IPS-15b (cell line): ENCODE data around the gene WFDC12.
A peak's percentile ranks its signal among the peaks of the same experiment; 100 is the strongest.

Experiments used
- H3K27me3 ChIP-seq: one replicate; pipeline ENCODE4 v1.6.1; 2013; ENCODE audit warnings: low read length; ENCODE audit not compliant: control insufficient read depth, insufficient read depth
- H3K36me3 ChIP-seq: one replicate; pipeline ENCODE4 v1.6.1; 2013; ENCODE audit warnings: low read length; ENCODE audit not compliant: control insufficient read depth, insufficient read depth
- H3K4me1 ChIP-seq: one replicate; pipeline ENCODE4 v1.6.1; 2013; ENCODE audit warnings: mild to moderate bottlenecking, low read length; ENCODE audit not compliant: control insufficient read depth, insufficient read depth
- H3K4me3 ChIP-seq: one replicate; pipeline ENCODE4 v1.5.1; 2013; ENCODE audit warnings: low read depth, low read length
- H3K9ac ChIP-seq: one replicate; pipeline ENCODE4 v1.6.1; 2013; ENCODE audit warnings: low read depth, mild to moderate bottlenecking, low read length
- H3K9me3 ChIP-seq: one replicate; pipeline ENCODE4 v1.6.1; 2013; ENCODE audit warnings: mild to moderate bottlenecking, low read length; ENCODE audit not compliant: control insufficient read depth, insufficient read depth

The WFDC12 gene

GRCh38 chr20:45100563-45101245 lies 23.6 kb downstream of the WFDC12 start, which contains the start of gene KCNS1:
TSS of gene KCNS1 (minus strand) at chr20:45101127. CDS start at chr20:45099236, 1,891 bp downstream.
- Histone ChIP-seq H3K4me3 (peak within 1 kb of the TSS; percentile 30), H3K36me3 (no peaks in the 10 kb centered on the region), H3K9me3 (no peaks in the 10 kb centered on the region), H3K9ac (no peak within 1 kb of the TSS), H3K27me3 (peaks cover 49% of the 10 kb centered on the region), H3K4me1 (peaks cover 4% of the 10 kb centered on the region)

GRCh38 chr20:45098103-45098773 lies 26.0 kb downstream of the WFDC12 start:
- Histone ChIP-seq H3K4me1 (peaks cover 4% of the 10 kb centered on the region), H3K36me3 (no peaks in the 10 kb centered on the region), H3K27me3 (peaks cover 49% of the 10 kb centered on the region), H3K4me3 (peak overlapping the region; percentile 26), H3K9ac (no peak overlapping the region), H3K9me3 (no peaks in the 10 kb centered on the region)

GRCh38 chr20:45097485-45098102 lies 26.7 kb downstream of the WFDC12 start:
- Histone ChIP-seq H3K4me1 (peaks cover 4% of the 10 kb centered on the region), H3K9ac (no peak overlapping the region), H3K9me3 (no peaks in the 10 kb centered on the region), H3K4me3 (peak overlapping the region; percentile 26), H3K36me3 (no peaks in the 10 kb centered on the region), H3K27me3 (peaks cover 49% of the 10 kb centered on the region)

GRCh38 chr20:45096781-45097180 lies 27.5 kb downstream of the WFDC12 start:
- Histone ChIP-seq H3K4me3 (no peak overlapping the region), H3K9me3 (no peaks in the 10 kb centered on the region), H3K36me3 (no peaks in the 10 kb centered on the region), H3K4me1 (peaks cover 4% of the 10 kb centered on the region), H3K9ac (no peak overlapping the region), H3K27me3 (peaks cover 49% of the 10 kb centered on the region)

DNA sequence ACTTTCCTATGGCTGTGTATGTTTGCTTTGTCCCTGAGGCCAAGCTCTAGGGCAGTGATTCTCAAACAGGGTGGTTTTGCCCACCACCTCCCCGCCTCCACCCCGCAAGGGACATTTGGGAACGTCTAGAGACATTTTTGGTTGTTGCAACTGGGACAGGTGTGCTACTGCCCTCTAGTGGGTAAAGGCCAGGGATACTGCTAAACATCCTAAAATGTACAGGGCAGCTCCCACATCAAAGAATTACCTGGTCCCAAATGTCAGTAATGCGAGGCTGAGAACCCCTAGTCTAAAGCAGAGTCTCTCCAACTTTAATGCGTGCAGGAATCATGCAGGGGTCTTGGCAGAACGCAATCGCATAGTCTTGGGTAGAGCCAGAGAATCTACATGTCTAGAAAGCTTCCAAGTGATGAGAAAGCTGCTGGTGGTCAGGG lies 28.4 kb downstream of the WFDC12 start:
- Histone ChIP-seq H3K9ac (no peak overlapping the region), H3K4me3 (no peak overlapping the region), H3K4me1 (no peaks in the 10 kb centered on the region), H3K9me3 (no peaks in the 10 kb centered on the region), H3K36me3 (no peaks in the 10 kb centered on the region), H3K27me3 (peaks cover 41% of the 10 kb centered on the region)

GRCh38 chr20:45094864-45095574 lies 29.2 kb downstream of the WFDC12 start:
- peaks cover 34% of the 10 kb centered on the region for H3K27me3 ChIP-seq
- no peaks in the 10 kb centered on the region for H3K36me3 ChIP-seq
- H3K4me1 ChIP-seq, result no peaks in the 10 kb centered on the region
- no peak overlapping the region for H3K4me3 ChIP-seq
- no peak overlapping the region for H3K9ac ChIP-seq
- H3K9me3 ChIP-seq, result no peaks in the 10 kb centered on the region

GRCh38 chr20:45094201-45094600 lies 30.1 kb downstream of the WFDC12 start:
- no peaks in the 10 kb centered on the region for H3K4me1 ChIP-seq
- no peaks in the 10 kb centered on the region for H3K36me3 ChIP-seq
- no peak overlapping the region for H3K9ac ChIP-seq
- H3K27me3 ChIP-seq, result peaks cover 26% of the 10 kb centered on the region
- H3K9me3 ChIP-seq, result no peaks in the 10 kb centered on the region
- H3K4me3 ChIP-seq, result no peak overlapping the region

DNA sequence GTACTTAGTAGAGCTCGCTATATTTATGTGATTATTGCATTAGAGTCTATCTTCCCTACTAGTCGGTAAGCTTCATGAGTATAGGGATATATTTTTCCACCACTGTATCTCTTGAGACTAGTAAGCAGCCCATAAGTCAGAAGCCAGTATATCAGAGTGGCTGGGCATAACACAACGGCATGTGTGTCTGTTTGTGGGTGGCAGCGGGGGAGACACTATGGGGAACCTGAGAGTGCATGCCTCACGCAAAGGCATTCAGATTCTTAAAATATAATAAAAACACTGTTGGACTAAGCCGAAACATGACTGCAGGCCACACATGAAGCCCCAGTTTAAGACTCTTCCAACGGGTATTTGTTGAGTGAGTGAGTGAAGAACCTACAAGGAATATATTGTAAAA lies 31.4 kb downstream of the WFDC12 start:
- Histone ChIP-seq H3K4me3 (no peak overlapping the region), H3K4me1 (no peaks in the 10 kb centered on the region), H3K27me3 (peaks cover 15% of the 10 kb centered on the region), H3K9me3 (no peaks in the 10 kb centered on the region), H3K9ac (no peak overlapping the region), H3K36me3 (no peaks in the 10 kb centered on the region)

DNA sequence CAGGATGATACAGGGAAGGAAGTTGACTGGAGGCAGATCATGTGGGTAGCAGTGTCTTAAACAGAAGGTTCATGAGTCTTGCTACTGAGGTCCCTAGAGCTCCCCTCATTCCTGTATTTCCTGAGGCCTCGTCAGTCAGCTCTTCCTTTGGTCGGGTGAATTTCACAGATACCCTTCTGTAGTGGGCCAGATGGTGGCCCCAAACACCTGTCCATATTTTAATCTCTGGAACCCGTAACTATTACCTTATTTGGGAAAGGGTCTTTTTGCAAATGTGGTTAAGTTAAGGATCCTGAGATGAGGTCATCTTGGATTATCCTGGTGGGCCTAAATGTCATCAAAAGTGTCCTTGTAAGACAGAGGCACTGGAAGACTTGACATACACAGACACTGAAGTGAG lies 32.9 kb downstream of the WFDC12 start:
- Histone ChIP-seq H3K36me3 (no peaks in the 10 kb centered on the region), H3K9me3 (no peaks in the 10 kb centered on the region), H3K4me1 (no peaks in the 10 kb centered on the region), H3K9ac (no peak overlapping the region), H3K27me3 (peaks cover 3% of the 10 kb centered on the region), H3K4me3 (no peak overlapping the region)

GRCh38 chr20:45090481-45090880 lies 33.8 kb downstream of the WFDC12 start:
- H3K9me3 ChIP-seq, result no peaks in the 10 kb centered on the region
- H3K36me3 ChIP-seq, result no peaks in the 10 kb centered on the region
- no peak overlapping the region for H3K4me3 ChIP-seq
- no peak overlapping the region for H3K9ac ChIP-seq
- H3K4me1 ChIP-seq, result no peaks in the 10 kb centered on the region
- H3K27me3 ChIP-seq, result no peaks in the 10 kb centered on the region

GRCh38 chr20:45088247-45088646 lies 36.0 kb downstream of the WFDC12 start:
- H3K27me3 ChIP-seq, result no peaks in the 10 kb centered on the region
- H3K36me3 ChIP-seq, result no peaks in the 10 kb centered on the region
- H3K4me1 ChIP-seq, result no peaks in the 10 kb centered on the region
- no peak overlapping the region for H3K9ac ChIP-seq
- no peak overlapping the region for H3K4me3 ChIP-seq
- no peaks in the 10 kb centered on the region for H3K9me3 ChIP-seq
